NCI-H2107 treated with DMSO at 0.1 percent for 48 hours (cell line): ENCODE measurements around the gene KLC3.
"Not testable (repeated sequence)": the region's sequence is repeated elsewhere in the genome, so short reads cannot be mapped to it uniquely, and the experiment has no call there.

ENCODE experiments used
- DNase-seq: peaks from one replicate; lab custom pipeline; 2025; ENCODE audit not compliant: unreplicated experiment; lab: John Stamatoyannopoulos, UW

Gene KLC3

GRCh38 chr19:45340232-45340898 lies at the start of gene KLC3:
Gene KLC3 (plus strand): TSS chr19:45340750. CDS start chr19:45345542, 4,792 bp downstream.
- no peak for DNase-seq

- DNase-seq, result no peak
Observed at GRCh38 chr19:45291834-45292233, 48.7 kb upstream of the KLC3 start.

GRCh38 chr19:45293682-45294081 lies 46.9 kb upstream of the KLC3 start:
- DNase-seq, result no peak

GRCh38 chr19:45294291-45295029 lies 46.1 kb upstream of the KLC3 start:
- no peak for DNase-seq

GRCh38 chr19:45295873-45296272 lies 44.7 kb upstream of the KLC3 start:
- no peak for DNase-seq

- no peak for DNase-seq
Observed at GRCh38 chr19:45296355-45296754, 44.2 kb upstream of the KLC3 start.

- no peak for DNase-seq
Observed at GRCh38 chr19:45297674-45298073, 42.9 kb upstream of the KLC3 start.

- no peak for DNase-seq
Observed at GRCh38 chr19:45298264-45298663, 42.3 kb upstream of the KLC3 start.

- no peak for DNase-seq
Observed at GRCh38 chr19:45299719-45300118, 40.8 kb upstream of the KLC3 start.

GRCh38 chr19:45302416-45302815 lies 38.1 kb upstream of the KLC3 start:
- no peak for DNase-seq

- DNase-seq, result no peak
Observed at GRCh38 chr19:45303269-45304060, 37.1 kb upstream of the KLC3 start.

GRCh38 chr19:45304141-45304926 lies 36.2 kb upstream of the KLC3 start:
- DNase-seq, result no peak

- DNase-seq, result no peak
Observed at GRCh38 chr19:45305007-45305406, 35.5 kb upstream of the KLC3 start.

- no peak for DNase-seq
Observed at GRCh38 chr19:45305421-45305820, 35.1 kb upstream of the KLC3 start.

GRCh38 chr19:45306040-45306439 lies 34.5 kb upstream of the KLC3 start:
- no peak for DNase-seq

- DNase-seq, result peak; percentile 48
Observed at GRCh38 chr19:45306518-45307027, 34.0 kb upstream of the KLC3 start.

- DNase-seq, result no peak
Observed at GRCh38 chr19:45307361-45307760, 33.2 kb upstream of the KLC3 start.

GRCh38 chr19:45309322-45309721 lies 31.2 kb upstream of the KLC3 start:
- DNase-seq, result not testable (repeated sequence)

- no peak for DNase-seq
Observed at GRCh38 chr19:45311621-45312020, 28.9 kb upstream of the KLC3 start.

- DNase-seq, result not testable (repeated sequence)
Observed at GRCh38 chr19:45312285-45312684, 28.3 kb upstream of the KLC3 start.
